ENCODE data around the gene SOX5.

SOX5 gene

DNA sequence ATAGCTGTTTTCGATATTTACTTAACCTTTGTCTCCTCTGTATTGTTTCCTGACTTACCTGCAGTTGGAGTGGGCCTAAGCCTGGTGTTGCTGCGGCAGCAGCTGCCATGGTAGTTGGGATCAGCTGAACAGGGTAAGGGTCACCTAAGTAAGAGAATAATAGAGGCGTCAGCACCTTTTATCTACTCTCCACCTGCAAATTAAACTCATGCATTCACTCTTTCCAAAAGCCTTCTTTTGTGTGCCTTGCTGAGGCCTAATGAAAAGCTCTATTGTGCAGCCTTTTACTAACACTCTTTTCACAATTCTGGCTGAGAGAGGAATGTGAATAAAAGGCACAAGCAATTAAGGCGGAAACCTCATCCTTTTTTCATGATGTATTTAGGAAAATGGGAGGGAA is 308.7 kb downstream of the SOX5 start:
- TF ChIP-seq POLR2A (IDR thresholded peaks at IDR 0.05; ENCODE audit: extremely low read depth, insufficient read length) (no peak), MYC (IDR thresholded peaks at IDR 0.05; ENCODE audit: low read depth, low read length) (no peak)
- TF ChIP-seq, protein P1, sequence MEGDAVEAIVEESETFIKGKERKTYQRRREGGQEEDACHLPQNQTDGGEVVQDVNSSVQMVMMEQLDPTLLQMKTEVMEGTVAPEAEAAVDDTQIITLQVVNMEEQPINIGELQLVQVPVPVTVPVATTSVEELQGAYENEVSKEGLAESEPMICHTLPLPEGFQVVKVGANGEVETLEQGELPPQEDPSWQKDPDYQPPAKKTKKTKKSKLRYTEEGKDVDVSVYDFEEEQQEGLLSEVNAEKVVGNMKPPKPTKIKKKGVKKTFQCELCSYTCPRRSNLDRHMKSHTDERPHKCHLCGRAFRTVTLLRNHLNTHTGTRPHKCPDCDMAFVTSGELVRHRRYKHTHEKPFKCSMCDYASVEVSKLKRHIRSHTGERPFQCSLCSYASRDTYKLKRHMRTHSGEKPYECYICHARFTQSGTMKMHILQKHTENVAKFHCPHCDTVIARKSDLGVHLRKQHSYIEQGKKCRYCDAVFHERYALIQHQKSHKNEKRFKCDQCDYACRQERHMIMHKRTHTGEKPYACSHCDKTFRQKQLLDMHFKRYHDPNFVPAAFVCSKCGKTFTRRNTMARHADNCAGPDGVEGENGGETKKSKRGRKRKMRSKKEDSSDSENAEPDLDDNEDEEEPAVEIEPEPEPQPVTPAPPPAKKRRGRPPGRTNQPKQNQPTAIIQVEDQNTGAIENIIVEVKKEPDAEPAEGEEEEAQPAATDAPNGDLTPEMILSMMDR (IDR thresholded peaks at IDR 0.05; ENCODE audit: low read depth, low read length) = no peak
- TF ChIP-seq, protein P2, sequence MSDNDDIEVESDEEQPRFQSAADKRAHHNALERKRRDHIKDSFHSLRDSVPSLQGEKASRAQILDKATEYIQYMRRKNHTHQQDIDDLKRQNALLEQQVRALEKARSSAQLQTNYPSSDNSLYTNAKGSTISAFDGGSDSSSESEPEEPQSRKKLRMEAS (IDR thresholded peaks at IDR 0.05; ENCODE audit: low read depth, low read length) = no peak
- no peak overlapping the region for H3K4me3 ChIP-seq (ENCODE audit: low read depth, low read length)
- no peak for DNase-seq (ENCODE audit: low read depth)

DNA sequence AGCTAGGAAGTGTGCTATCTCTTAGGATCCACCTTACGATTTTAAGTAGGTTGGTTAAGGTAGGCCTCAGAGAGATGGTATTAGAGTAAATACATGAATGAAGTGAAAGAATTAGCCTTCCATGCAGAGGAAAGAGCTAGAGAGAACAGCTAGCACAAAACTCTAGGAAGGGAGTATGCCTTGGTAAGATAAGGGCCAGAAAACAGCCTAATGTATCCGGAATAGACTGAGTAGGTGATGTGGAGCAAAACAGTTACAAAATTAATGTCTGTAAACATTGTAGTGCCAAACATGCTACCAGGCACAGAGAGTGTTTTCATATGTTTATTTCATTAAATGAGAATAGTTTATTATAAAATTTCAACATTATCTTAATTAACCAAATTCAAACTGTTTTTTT is 315.1 kb downstream of the SOX5 start:
- TF ChIP-seq, protein P2 (IDR thresholded peaks at IDR 0.05; ENCODE audit: low read depth, low read length) = no peak
- no peak for TF ChIP-seq POLR2A (IDR thresholded peaks at IDR 0.05; ENCODE audit: extremely low read depth, insufficient read length)
- TF ChIP-seq, protein P1 (IDR thresholded peaks at IDR 0.05; ENCODE audit: low read depth, low read length) = no peak
- TF ChIP-seq MYC (IDR thresholded peaks at IDR 0.05; ENCODE audit: low read depth, low read length) = no peak
- no peak for DNase-seq (ENCODE audit: low read depth)
- H3K4me3 ChIP-seq (ENCODE audit: low read depth, low read length) = no peak overlapping the region

DNA sequence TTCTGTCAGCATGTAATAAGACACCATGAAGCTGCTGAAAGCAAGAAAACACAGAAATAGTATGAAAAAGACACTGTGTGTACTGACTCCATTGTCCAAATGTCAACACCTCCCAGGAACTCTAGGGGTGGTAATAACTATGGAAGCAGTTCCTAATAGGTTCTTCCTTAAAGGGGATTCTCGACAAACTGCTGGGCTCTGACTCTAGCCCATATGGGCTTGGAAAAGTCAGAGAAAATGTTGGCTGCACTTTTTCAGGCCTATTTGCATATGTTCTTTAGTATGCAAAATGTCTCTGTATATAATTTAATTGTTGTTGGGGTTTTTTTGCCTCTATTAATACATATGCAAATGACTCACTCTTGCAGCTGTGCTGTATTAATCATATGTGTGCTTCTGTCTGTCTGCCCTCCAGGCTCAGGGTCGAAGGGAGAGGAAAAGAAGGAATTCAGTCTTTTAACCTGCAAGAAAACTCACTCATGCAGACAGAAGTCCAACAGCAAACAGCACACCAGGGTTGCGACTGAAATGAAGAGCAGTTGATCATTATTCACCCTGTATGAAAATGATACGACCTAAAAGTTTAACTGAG is 317.6 kb downstream of the SOX5 start:
- TF ChIP-seq MYC (IDR thresholded peaks at IDR 0.05; ENCODE audit: low read depth, low read length) (no peak), POLR2A (IDR thresholded peaks at IDR 0.05; ENCODE audit: extremely low read depth, insufficient read length) (no peak)
- TF ChIP-seq, protein P2 (IDR thresholded peaks at IDR 0.05; ENCODE audit: low read depth, low read length) = no peak
- TF ChIP-seq, protein P1 (IDR thresholded peaks at IDR 0.05; ENCODE audit: low read depth, low read length) = no peak
- H3K4me3 ChIP-seq (ENCODE audit: low read depth, low read length) = no peak overlapping the region
- DNase-seq (ENCODE audit: low read depth) = no peak

DNA sequence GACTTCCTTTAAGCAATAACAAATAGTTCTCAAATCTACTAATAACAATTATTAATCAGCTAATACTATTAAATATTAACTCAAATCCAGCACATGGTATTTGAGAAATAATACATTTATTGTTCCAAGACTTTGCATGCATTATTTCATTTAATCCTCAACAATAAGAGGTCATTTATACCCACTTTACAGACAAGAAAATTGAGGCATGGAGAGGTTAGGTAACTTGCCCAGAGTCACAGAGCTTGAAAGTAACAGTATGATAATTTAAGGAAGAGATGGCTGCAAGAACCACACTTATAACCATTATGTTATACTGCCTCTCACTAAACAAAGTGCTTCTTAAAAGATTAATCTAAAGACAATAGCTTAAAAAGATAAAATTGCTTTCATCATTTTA is 318.9 kb downstream of the SOX5 start:
- DNase-seq (ENCODE audit: low read depth) = no peak
- no peak for TF ChIP-seq MYC (IDR thresholded peaks at IDR 0.05; ENCODE audit: low read depth, low read length)
- no peak overlapping the region for H3K4me3 ChIP-seq (ENCODE audit: low read depth, low read length)

DNA sequence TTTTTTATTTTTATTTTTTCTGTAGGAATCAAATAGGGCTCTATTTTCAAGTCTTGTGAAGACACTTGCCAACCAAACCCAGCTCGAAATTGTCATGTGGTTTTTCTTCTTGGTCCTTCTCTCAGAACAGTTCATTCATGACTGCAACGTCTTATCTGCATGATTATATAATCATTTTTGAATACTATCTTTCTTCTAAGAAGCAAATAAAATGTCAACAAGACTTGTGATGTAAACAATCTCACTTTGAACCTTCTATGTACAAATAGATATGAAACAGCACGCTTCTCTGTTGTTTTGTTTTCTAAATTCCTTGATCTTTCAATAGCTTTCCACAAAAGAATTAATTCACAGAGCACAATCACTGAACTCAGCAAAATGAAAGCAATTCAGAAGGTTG is 320.7 kb downstream of the SOX5 start:
- no peak overlapping the region for H3K4me3 ChIP-seq (ENCODE audit: low read depth, low read length)
- TF ChIP-seq, protein P1 (IDR thresholded peaks at IDR 0.05; ENCODE audit: low read depth, low read length) = no peak
- no peak for TF ChIP-seq MYC (IDR thresholded peaks at IDR 0.05; ENCODE audit: low read depth, low read length)
- TF ChIP-seq POLR2A (IDR thresholded peaks at IDR 0.05; ENCODE audit: extremely low read depth, insufficient read length) = no peak
- TF ChIP-seq, protein P2 (IDR thresholded peaks at IDR 0.05; ENCODE audit: low read depth, low read length) = no peak
- DNase-seq (ENCODE audit: low read depth) = no peak

DNA sequence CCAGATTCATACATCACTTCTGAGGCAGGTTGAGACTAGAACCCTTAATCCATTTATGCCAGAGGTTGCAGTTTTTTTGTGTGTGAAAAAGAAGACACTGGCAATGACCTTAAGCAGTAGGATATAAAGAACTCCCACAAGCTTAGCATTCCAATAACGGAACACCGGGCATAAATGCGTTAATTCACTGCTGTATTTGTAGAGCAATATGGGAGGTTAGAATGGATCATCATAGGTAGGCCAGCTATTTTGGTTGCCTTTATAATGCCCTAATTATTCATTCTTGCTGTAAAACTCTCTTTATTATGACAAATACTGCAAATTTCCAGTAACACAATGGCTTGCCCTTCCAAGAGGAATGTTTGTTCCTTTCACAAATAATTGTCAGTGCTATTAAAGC is 322.7 kb downstream of the SOX5 start:
- DNase-seq (ENCODE audit: low read depth) = no peak
- TF ChIP-seq POLR2A (IDR thresholded peaks at IDR 0.05; ENCODE audit: extremely low read depth, insufficient read length) (no peak), MYC (IDR thresholded peaks at IDR 0.05; ENCODE audit: low read depth, low read length) (no peak)
- TF ChIP-seq, protein P1 (IDR thresholded peaks at IDR 0.05; ENCODE audit: low read depth, low read length) = no peak
- TF ChIP-seq, protein P2 (IDR thresholded peaks at IDR 0.05; ENCODE audit: low read depth, low read length) = no peak
- H3K4me3 ChIP-seq (ENCODE audit: low read depth, low read length) = no peak overlapping the region

Measured in NB4 (cell line).